Measurements from ENCODE around the gene FREY1. TPM values are rescaled to one million over a fixed set of nuclear protein-coding genes. Genes with fewer than 3 reads are reported as not detected.
"Not testable (repeated sequence)": the region's sequence is repeated elsewhere in the genome, so short reads cannot be mapped to it uniquely, and the experiment has no call there.

FREY1 gene
- total and polyA plus RNA-seq, 8 donors, result 0.12 to 1.3 (median 0.40) TPM; not detected in 1

DNA sequence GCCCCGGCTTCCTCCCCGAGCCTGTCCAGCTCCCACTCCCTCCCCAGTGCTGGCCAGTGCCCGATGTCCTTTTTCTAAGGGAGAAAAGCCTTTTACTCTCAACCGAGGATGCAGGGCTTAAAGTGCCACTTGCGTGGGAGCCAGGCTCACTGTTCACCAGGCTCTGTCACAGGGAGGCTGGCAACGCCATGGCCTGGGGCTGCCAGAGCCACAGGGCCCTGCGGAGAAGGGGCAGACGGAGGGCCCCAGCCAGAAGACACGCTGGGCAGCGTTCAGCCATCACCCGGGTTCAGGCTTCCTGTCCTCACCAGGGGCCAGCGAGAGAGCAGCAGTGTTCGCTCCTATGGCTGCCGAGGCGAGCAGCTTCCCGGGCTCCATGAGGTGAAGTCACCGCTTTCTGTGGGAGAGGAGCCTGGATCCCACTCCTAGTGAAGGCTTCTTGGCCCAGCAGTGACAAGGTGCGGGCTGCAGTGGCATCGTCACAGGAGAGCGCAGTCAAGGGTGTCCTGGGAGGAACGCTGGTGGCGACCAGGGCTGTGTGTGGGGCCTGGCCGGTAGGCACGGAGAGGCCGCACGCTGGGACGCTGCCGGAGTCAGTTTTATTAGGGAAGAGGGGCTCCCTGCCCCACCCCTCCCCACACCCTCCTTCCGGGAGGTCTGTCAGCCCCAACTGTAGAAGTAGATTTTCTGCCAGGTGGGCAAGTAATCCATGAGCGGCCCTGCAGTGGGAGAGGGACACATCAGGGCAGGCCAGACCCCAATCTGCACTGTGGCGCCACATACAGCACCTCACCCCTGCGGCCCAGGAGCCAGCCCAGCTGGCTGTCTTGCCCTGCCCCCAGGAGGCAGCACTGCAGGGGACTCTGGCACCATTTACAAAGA is 2.8 kb upstream of the FREY1 start:
- Histone ChIP-seq H3K9me3 (no peaks in the 10 kb centered on the region), H3K4me3 (no peak overlapping the region), H3K4me1 (peaks cover 18 to 28% (median 26%) of the 10 kb centered on the region in 3 donors), H3K27ac (no peak overlapping the region), H3K36me3 (peaks cover 4 to 35% (median 32%) of the 10 kb centered on the region in 3 donors), H3K27me3 (no peaks in the 10 kb centered on the region)
- DNase-seq (peak in 1 of 6 donors; percentile 71), ATAC-seq (no peak), FAIRE-seq (no peak)
- intact Hi-C loops (cut with DNase I), result loop anchor here in 1 of 3 donors (10.0 kb wide), 1 partner anchor 45 kb away; no protein-coding TSS in a partner anchor
- TF ChIP-seq, protein P1, sequence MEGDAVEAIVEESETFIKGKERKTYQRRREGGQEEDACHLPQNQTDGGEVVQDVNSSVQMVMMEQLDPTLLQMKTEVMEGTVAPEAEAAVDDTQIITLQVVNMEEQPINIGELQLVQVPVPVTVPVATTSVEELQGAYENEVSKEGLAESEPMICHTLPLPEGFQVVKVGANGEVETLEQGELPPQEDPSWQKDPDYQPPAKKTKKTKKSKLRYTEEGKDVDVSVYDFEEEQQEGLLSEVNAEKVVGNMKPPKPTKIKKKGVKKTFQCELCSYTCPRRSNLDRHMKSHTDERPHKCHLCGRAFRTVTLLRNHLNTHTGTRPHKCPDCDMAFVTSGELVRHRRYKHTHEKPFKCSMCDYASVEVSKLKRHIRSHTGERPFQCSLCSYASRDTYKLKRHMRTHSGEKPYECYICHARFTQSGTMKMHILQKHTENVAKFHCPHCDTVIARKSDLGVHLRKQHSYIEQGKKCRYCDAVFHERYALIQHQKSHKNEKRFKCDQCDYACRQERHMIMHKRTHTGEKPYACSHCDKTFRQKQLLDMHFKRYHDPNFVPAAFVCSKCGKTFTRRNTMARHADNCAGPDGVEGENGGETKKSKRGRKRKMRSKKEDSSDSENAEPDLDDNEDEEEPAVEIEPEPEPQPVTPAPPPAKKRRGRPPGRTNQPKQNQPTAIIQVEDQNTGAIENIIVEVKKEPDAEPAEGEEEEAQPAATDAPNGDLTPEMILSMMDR (IDR thresholded peaks at IDR 0.05), result no peak
- 89 to 94% methylated on average over 32 of the region's 32 CpGs for WGBS, 2 donors

DNA sequence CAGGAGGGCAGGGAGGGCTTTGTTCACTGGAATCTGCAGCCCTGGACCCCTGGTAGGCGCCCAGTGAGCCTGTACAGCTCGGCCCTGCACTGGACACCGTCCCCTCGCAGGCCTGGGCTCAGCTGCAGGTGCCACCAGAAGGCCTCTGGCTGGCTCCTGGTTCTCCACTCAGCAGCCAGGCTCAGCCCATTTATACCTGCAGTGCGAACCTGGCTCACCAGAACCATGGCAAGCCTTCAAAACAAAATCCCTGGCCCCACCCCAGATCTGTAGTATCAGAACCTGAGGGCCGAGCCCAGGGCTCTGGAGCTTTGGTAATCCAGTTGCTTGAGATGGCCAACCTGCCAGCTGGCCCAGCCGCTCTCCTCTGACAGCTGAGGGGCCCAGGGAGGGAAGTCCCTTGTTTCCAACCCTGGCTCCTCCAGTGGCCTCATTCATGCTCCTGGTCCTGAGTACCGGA is 870 bp upstream of the FREY1 start:
- peaks cover 19 to 34% (median 31%) of the 10 kb centered on the region in 3 donors for H3K4me1 ChIP-seq
- 40 to 50% methylated on average over 8 of the region's 8 CpGs for WGBS, 2 donors
- H3K36me3 ChIP-seq, result peaks cover 8 to 22% (median 14%) of the 10 kb centered on the region in 3 donors
- peak overlapping the region; percentile 70 to 87 (median 80) for H3K27ac ChIP-seq
- H3K9me3 ChIP-seq, result no peaks in the 10 kb centered on the region
- TF ChIP-seq, protein P1 (IDR thresholded peaks at IDR 0.05), result no peak
- DNase-seq, result peak in 5 of 6 donors; percentile 51 to 87 (median 85)
- ATAC-seq, result peak in 3 of 4 donors; percentile 4 to 13 (median 11)
- H3K27me3 ChIP-seq, result no peaks in the 10 kb centered on the region
- no peak for FAIRE-seq
- no peak overlapping the region for H3K4me3 ChIP-seq
- intact Hi-C loops (cut with DNase I), result no loop called here

DNA sequence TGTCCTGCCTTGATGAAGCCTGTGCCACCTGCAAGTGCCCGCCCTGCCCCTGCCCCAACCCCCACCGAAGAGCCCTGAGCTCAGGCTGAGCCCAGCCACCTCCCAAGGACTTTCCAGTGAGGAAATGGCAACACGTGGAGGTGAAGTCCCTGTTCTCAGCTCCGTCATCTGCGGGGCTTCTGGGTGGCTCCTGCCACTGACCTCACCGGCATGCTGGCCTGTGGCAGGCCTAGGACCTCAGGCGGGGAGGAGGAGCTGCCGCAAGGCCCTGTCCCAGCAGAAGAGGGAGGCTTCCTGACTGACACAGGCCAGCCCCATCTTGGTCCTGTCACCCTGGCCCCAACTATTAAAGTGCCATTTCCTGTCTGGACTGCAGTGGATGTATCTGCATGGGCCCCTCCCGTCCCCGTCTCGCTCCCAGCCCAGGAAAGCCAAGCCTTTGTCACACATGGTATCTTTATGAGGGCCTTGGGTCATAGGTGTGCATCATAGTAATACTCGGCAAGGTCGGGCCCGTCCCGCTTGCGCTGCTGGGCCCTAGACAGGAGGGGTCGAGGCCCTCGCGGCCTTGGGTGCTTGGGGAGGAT is 882 bp downstream of the FREY1 start:
- H3K4me3 ChIP-seq, result no peak overlapping the region
- FAIRE-seq (no peak), ATAC-seq (peak; percentile 76 to 85 (median 83)), DNase-seq (peak; percentile 79 to 96 (median 94))
- intact Hi-C loops (cut with DNase I), result no loop called here
- no peaks in the 10 kb centered on the region for H3K27me3 ChIP-seq
- no peaks in the 10 kb centered on the region for H3K9me3 ChIP-seq
- peaks cover 5 to 31% (median 8%) of the 10 kb centered on the region in 3 donors for H3K36me3 ChIP-seq
- peaks cover 19 to 34% (median 31%) of the 10 kb centered on the region in 3 donors for H3K4me1 ChIP-seq
- TF ChIP-seq, protein P1 (IDR thresholded peaks at IDR 0.05), result no peak
- WGBS, 2 donors, result 27 to 40% methylated on average over 19 of the region's 19 CpGs
- H3K27ac ChIP-seq, result peak overlapping the region; percentile 70 to 87 (median 80)

DNA sequence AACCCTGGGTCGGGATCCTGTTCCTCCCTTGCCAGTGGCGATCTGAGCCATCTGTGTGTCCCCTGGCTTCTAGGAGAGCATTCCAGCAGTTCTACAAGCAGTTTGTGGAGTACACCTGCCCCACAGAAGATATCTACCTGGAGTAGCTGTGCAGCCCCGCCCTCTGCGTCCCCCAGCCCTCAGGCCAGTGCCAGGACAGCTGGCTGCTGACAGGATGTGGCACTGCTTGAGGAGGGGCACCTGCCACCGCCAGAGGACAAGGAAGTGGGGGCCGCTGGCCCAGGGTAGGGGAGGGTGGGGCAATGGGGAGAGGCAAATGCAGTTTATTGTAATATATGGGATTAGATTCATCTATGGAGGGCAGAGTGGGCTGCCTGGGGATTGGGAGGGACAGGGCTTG is 1.5 kb downstream of the FREY1 start:
- H3K4me1 ChIP-seq, result peaks cover 19 to 34% (median 31%) of the 10 kb centered on the region in 3 donors
- H3K27ac ChIP-seq, result peak overlapping the region; percentile 65 to 87 (median 76)
- ATAC-seq (peak; percentile 8 to 29 (median 17)), DNase-seq (peak in 4 of 6 donors; percentile 56 to 82 (median 68))
- H3K27me3 ChIP-seq; FAIRE-seq; H3K9me3 ChIP-seq; H3K4me3 ChIP-seq; intact Hi-C loops (cut with DNase I): not testable (repeated sequence)
- 28 to 54% methylated on average over 6 of the region's 6 CpGs for whole genome bisulfite sequencing, 2 donors
- peaks cover 0 to 25% (median 7%) of the 10 kb centered on the region in 3 donors for H3K36me3 ChIP-seq

DNA sequence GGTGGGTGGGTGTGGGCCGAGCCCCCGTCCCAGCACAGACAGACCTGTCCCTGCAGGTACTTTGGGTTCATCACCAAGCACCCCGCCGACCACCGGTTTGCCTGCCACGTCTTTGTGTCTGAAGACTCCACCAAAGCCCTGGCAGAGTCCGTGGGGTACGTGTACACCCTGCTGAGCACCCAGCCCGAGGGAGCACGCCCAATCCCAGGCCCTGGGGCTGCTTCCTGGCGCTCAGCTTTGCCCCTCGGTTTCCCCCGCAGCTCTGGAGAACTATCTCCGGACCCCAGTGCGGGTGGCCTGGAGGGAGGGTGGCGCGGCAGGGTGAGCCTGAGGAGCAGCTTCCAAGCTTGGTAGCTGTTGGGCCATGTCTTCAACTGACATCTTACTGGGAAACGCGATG is 2.0 kb downstream of the FREY1 start:
- no peak for ATAC-seq
- peak overlapping the region; percentile 65 to 87 (median 76) for H3K27ac ChIP-seq
- peaks cover 0 to 21% (median 3%) of the 10 kb centered on the region in 3 donors for H3K36me3 ChIP-seq
- FAIRE-seq, result no peak
- DNase-seq, result peak in 2 of 6 donors; percentile 34 to 80
- no peak overlapping the region for H3K4me3 ChIP-seq
- TF ChIP-seq, protein P1 (IDR thresholded peaks at IDR 0.05), result no peak
- H3K9me3 ChIP-seq, result no peaks in the 10 kb centered on the region
- H3K4me1 ChIP-seq, result peaks cover 19 to 34% (median 31%) of the 10 kb centered on the region in 3 donors
- H3K27me3 ChIP-seq, result no peaks in the 10 kb centered on the region
- intact Hi-C loops (cut with DNase I), result no loop called here
- WGBS, 2 donors, result 85 to 88% methylated on average over 19 of the region's 19 CpGs
